B cell (primary cell): ENCODE measurements around the gene IL17RE. TPM values are rescaled to one million over a fixed set of nuclear protein-coding genes. Genes with fewer than 3 reads are reported as not detected.

Source experiments
- ATAC-seq: fragments of 200-7000 bp; cut with Tn5 transposase; one replicate; pipeline ENCODE4 v1.10.0; 2021; ENCODE audit warnings: low read depth, mild to moderate bottlenecking, moderate number of reproducible peaks, moderate library complexity
- CTCF ChIA-PET: fragments of 350-600 bp; sonication (Branson Sonifier 250); formaldehyde crosslinking; loops from one replicate; lab custom pipeline; 2021; ENCODE audit warnings: antibody characterized with exemption, inconsistent platforms; lab: Charles Lee
- POLR2A ChIA-PET: fragments of 350-600 bp; sonication (Branson Sonifier 250); formaldehyde crosslinking; loops from one replicate; lab custom pipeline; 2021; ENCODE audit warnings: antibody characterized with exemption; lab: Charles Lee
- DNase-seq: peaks from one replicate; pipeline ENCODE4 v3.0.0; 2013
- H2AFZ ChIP-seq: 2 replicates; pipeline ENCODE4 v1.6.1; 2012; ENCODE audit warnings: mild to moderate bottlenecking, low read depth, low read length; ENCODE audit not compliant: insufficient read depth, poor library complexity, severe bottlenecking
- H3K27ac ChIP-seq, 2 donors: 1 replicate in 1 of 2; 2 replicates in 1 of 2; pipeline ENCODE4 v1.5.1; 2012 to 2013; ENCODE audit warnings: low read length in 2 of 2, mild to moderate bottlenecking in 2 of 2, moderate library complexity in 1 of 2
- H3K27me3 ChIP-seq, 4 experiments: fragments of 200-600 bp in 1 of 4; sonication (generic) in 1 of 4; replicated peaks in 1 of 4; 1 replicate in 2 of 4; 2 replicates in 2 of 4; pipeline versions ENCODE4 v1.6.1 to v1.7.0; 2013 to 2016; ENCODE audit warnings: low read length in 3 of 4, mild to moderate bottlenecking in 2 of 4, mixed read lengths in 1 of 4, moderate library complexity in 1 of 4; ENCODE audit not compliant: insufficient read depth in 4 of 4, control insufficient read depth in 3 of 4; ENCODE audit errors: control extremely low read depth in 1 of 4
- H3K36me3 ChIP-seq, 2 experiments: replicated peaks in 1 of 2; 1 replicate in 1 of 2; 2 replicates in 1 of 2; pipeline versions ENCODE4 v1.6.1 to v1.7.1; 2013; ENCODE audit warnings: low read length in 1 of 2; ENCODE audit not compliant: insufficient read depth in 2 of 2, control insufficient read depth in 1 of 2; ENCODE audit errors: control extremely low read depth in 1 of 2, extremely low read depth in 1 of 2
- H3K4me1 ChIP-seq, 2 donors: fragments of 200-600 bp in 1 of 2; sonication (generic) in 1 of 2; 1 replicate in 1 of 2; 2 replicates in 1 of 2; pipeline versions ENCODE4 v1.5.1 to v1.6.1; 2013 to 2017; ENCODE audit warnings: low read length in 2 of 2; ENCODE audit not compliant: control insufficient read depth in 2 of 2, insufficient read depth in 2 of 2
- H3K4me2 ChIP-seq: replicated peaks from 2 replicates; pipeline ENCODE3; 2012; ENCODE audit warnings: mild to moderate bottlenecking, low read depth, low read length; ENCODE audit not compliant: poor library complexity, severe bottlenecking
- H3K4me3 ChIP-seq, 5 experiments: fragments of 200-600 bp in 1 of 5; sonication (generic) in 1 of 5; 1 replicate in 3 of 5; 2 replicates in 2 of 5; pipeline versions ENCODE4 v1.5.1 to v1.7.0; 2011 to 2016; ENCODE audit warnings: low read length in 4 of 5, mild to moderate bottlenecking in 4 of 5, low read depth in 2 of 5, control low read depth in 1 of 5, moderate library complexity in 1 of 5; ENCODE audit not compliant: insufficient read depth in 1 of 5; ENCODE audit errors: control extremely low read depth in 1 of 5, extremely low read depth in 1 of 5
- H3K79me2 ChIP-seq: fragments of 200-600 bp; sonication (generic); one replicate; pipeline ENCODE4 v1.6.0; 2016; ENCODE audit warnings: low read length; ENCODE audit not compliant: control insufficient read depth, insufficient read depth
- H3K9ac ChIP-seq: fragments of 200-600 bp; sonication (generic); 2 replicates; pipeline ENCODE4 v1.6.1; 2017; ENCODE audit warnings: mild to moderate bottlenecking, low read length, moderate library complexity
- H3K9me3 ChIP-seq, 3 donors: one replicate each; pipeline versions ENCODE4 v1.6.1 to v1.7.1; 2013; ENCODE audit warnings: low read length in 2 of 3; ENCODE audit not compliant: control insufficient read depth in 2 of 3, insufficient read depth in 1 of 3; ENCODE audit errors: control extremely low read depth in 1 of 3
- H4K20me1 ChIP-seq: 2 replicates; pipeline ENCODE4 v1.6.0; 2012; ENCODE audit warnings: mild to moderate bottlenecking, low read length; ENCODE audit not compliant: insufficient read depth, control insufficient read depth, poor library complexity, severe bottlenecking
- H3K27ac Mint-ChIP-seq: one replicate; pipeline ENCODE4 v1.8.0; 2021; ENCODE audit warnings: mixed read lengths
- H3K27me3 Mint-ChIP-seq: one replicate; pipeline ENCODE4 v1.8.0; 2021; ENCODE audit warnings: mixed read lengths
- H3K4me1 Mint-ChIP-seq: one replicate; pipeline ENCODE4 v1.8.0; 2021; ENCODE audit warnings: mixed read lengths
- H3K4me3 Mint-ChIP-seq: one replicate; pipeline ENCODE4 v1.8.0; 2021; ENCODE audit warnings: mixed read lengths
- H3K9me3 Mint-ChIP-seq: one replicate; pipeline ENCODE4 v1.8.0; 2022; ENCODE audit warnings: mixed read lengths; ENCODE audit not compliant: insufficient read depth
- EZH2 ChIP-seq: IDR thresholded peaks from 2 replicates; pipeline ENCODE4 v1.6.1; 2012; ENCODE audit warnings: borderline replicate concordance, low read depth, mild to moderate bottlenecking, moderate library complexity, low read length; ENCODE audit not compliant: insufficient read depth, poor library complexity, severe bottlenecking
- WGBS: methylation state at CpG from one replicate; pipeline ENCODE4 v1.1.5; 2013; ENCODE audit warnings: missing lambda C conversion rate; ENCODE audit not compliant: insufficient coverage; 5-methylcytosine and 5-hydroxymethylcytosine counted together
- intact Hi-C: fragments of 100-400 bp; cut with micrococcal nuclease; formaldehyde crosslinking; loops from one replicate; pipeline ENCODE4 v1.10.0; 2022
- polyA plus RNA-seq: library from polyadenylated mRNA; depleted of rRNA; stranded (reverse); fragments of >200 nt; gene quantifications from 2 replicates; pipeline ENCODE4 v1.2.3, GENCODE V29; 2012
- total RNA-seq, 2 donors: library from RNA; stranded (reverse); fragments of 120-200 nt in 1 of 2; gene quantifications; 1 replicate in 1 of 2; 2 replicates in 1 of 2; pipeline versions ENCODE4 v1.2.3 to v1.2.4, GENCODE V29; 2013 to 2022
- TF ChIP-seq, protein P1 (sequence below): fragments of 200-600 bp; IDR thresholded peaks from one replicate; pipeline ENCODE4 v1.8.0; 2022; ENCODE audit warnings: antibody characterized with exemption, mild to moderate bottlenecking

Gene IL17RE
- total and polyA plus RNA-seq, 2 donors (not counting 1 experiment from before 2014, with no cell fraction given) = 0.37 TPM; not detected in 1

DNA sequence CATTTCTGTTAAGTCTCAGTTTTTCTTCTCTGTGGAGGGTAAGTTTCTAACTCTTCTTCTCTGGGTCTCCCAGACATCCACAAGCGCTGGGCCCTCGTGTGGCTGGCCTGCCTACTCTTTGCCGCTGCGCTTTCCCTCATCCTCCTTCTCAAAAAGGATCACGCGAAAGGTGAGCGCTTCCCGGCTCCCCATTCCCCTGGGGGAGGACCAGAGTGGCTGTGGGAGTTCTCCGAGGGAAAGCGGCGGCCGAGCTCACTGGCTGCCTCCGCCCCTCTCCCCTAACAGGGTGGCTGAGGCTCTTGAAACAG is 29.8 kb downstream of the IL17RE start:
- Mint-ChIP-seq H3K27me3 (no peaks in the 10 kb centered on the region), H3K27ac (peak overlapping the region; percentile 98), H3K9me3 (no peaks in the 10 kb centered on the region), H3K4me1 (peaks cover 39% of the 10 kb centered on the region), H3K4me3 (peak overlapping the region; percentile 94)
- H3K4me3 ChIP-seq = peak overlapping the region in 4 of 5 experiments; percentile 54 to 95 (median 71)
- intact Hi-C loops = loop anchor here (2.0 to 5.0 kb wide), 8 partner anchors 90 to 430 kb away; partner anchors contain the start of genes BRPF1, MTMR14, RPUSD3 and SEC13
- POLR2A ChIA-PET = interaction anchor here (0.6 to 2.2 kb wide), 14 partner anchors 12 to 536 kb away, joined by 3 to 19 read pairs (median 7); partner anchors contain the start of genes ARPC4, EMC3, JAGN1 and OGG1
- CTCF ChIA-PET = interaction anchor here (0.7 to 6.0 kb wide), 26 partner anchors 9 to 806 kb away, joined by 3 to 47 read pairs (median 4); partner anchors contain the start of genes ARPC4, EMC3, JAGN1 and PRRT3
- TF ChIP-seq, protein P1, sequence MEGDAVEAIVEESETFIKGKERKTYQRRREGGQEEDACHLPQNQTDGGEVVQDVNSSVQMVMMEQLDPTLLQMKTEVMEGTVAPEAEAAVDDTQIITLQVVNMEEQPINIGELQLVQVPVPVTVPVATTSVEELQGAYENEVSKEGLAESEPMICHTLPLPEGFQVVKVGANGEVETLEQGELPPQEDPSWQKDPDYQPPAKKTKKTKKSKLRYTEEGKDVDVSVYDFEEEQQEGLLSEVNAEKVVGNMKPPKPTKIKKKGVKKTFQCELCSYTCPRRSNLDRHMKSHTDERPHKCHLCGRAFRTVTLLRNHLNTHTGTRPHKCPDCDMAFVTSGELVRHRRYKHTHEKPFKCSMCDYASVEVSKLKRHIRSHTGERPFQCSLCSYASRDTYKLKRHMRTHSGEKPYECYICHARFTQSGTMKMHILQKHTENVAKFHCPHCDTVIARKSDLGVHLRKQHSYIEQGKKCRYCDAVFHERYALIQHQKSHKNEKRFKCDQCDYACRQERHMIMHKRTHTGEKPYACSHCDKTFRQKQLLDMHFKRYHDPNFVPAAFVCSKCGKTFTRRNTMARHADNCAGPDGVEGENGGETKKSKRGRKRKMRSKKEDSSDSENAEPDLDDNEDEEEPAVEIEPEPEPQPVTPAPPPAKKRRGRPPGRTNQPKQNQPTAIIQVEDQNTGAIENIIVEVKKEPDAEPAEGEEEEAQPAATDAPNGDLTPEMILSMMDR = no peak
- DNase-seq (no peak), ATAC-seq (no peak)
- no peaks in the 10 kb centered on the region for H4K20me1 ChIP-seq
- H3K9ac ChIP-seq = peak overlapping the region; percentile 92
- no peaks in the 10 kb centered on the region for H3K9me3 ChIP-seq
- peak overlapping the region; percentile 95 for H2AFZ ChIP-seq
- H3K4me1 ChIP-seq = peaks cover 22 to 26% of the 10 kb centered on the region in 2 donors
- 4% methylated on average over 8 of the region's 13 CpGs for WGBS
- H3K27me3 ChIP-seq = no peaks in the 10 kb centered on the region
- peaks cover 24% of the 10 kb centered on the region for H3K79me2 ChIP-seq
- H3K36me3 ChIP-seq = peaks cover 0 to 17% of the 10 kb centered on the region in 2 experiments
- peak overlapping the region; percentile 82 to 94 for H3K27ac ChIP-seq
- H3K4me2 ChIP-seq = peak overlapping the region; percentile 92

DNA sequence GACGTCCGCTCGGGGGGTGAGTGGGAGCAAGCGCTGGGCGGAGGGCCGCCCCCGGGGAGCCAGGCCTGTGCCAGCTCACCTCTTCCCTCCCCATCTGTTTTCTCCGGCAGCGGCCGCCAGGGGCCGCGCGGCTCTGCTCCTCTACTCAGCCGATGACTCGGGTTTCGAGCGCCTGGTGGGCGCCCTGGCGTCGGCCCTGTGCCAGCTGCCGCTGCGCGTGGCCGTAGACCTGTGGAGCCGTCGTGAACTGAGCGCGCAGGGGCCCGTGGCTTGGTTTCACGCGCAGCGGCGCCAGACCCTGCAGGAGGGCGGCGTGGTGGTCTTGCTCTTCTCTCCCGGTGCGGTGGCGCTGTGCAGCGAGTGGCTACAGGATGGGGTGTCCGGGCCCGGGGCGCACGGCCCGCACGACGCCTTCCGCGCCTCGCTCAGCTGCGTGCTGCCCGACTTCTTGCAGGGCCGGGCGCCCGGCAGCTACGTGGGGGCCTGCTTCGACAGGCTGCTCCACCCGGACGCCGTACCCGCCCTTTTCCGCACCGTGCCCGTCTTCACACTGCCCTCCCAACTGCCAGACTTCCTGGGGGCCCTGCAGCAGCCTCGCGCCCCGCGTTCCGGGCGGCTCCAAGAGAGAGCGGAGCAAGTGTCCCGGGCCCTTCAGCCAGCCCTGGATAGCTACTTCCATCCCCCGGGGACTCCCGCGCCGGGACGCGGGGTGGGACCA is 30.4 kb downstream of the IL17RE start:
- Mint-ChIP-seq H3K27me3 (no peaks in the 10 kb centered on the region), H3K4me3 (peak overlapping the region; percentile 94), H3K27ac (peak overlapping the region; percentile 98), H3K9me3 (no peaks in the 10 kb centered on the region), H3K4me1 (peaks cover 39% of the 10 kb centered on the region)
- no peaks in the 10 kb centered on the region for H3K27me3 ChIP-seq
- peak overlapping the region; percentile 82 to 94 for H3K27ac ChIP-seq
- H3K9me3 ChIP-seq = no peaks in the 10 kb centered on the region
- DNase-seq (peak; percentile 93), ATAC-seq (peak; percentile 68)
- peak overlapping the region; percentile 92 for H3K4me2 ChIP-seq
- peak overlapping the region in 4 of 5 experiments; percentile 54 to 95 (median 71) for H3K4me3 ChIP-seq
- WGBS = under 1% methylated on average over 76 of the region's 77 CpGs
- peaks cover 27% of the 10 kb centered on the region for H3K79me2 ChIP-seq
- TF ChIP-seq EZH2 = no peak
- TF ChIP-seq, protein P1 = peak; percentile 85
- ChIA-PET POLR2A (interaction anchor here (0.6 to 2.2 kb wide), 17 partner anchors 12 to 537 kb away, joined by 3 to 19 read pairs (median 6); partner anchors contain the start of genes ARPC4, BRPF1, EMC3 and JAGN1), CTCF (interaction anchor here (0.6 to 6.0 kb wide), 29 partner anchors 9 to 806 kb away, joined by 3 to 47 read pairs (median 4); partner anchors contain the start of genes ARPC4, EMC3, JAGN1 and PRRT3)
- peaks cover 22 to 26% of the 10 kb centered on the region in 2 donors for H3K4me1 ChIP-seq
- peak overlapping the region; percentile 92 for H3K9ac ChIP-seq
- intact Hi-C loops = loop anchor here (1.0 to 5.0 kb wide), 13 partner anchors 13 to 431 kb away; partner anchors contain the start of genes ARPC4, BRK1, BRPF1 and JAGN1
- H4K20me1 ChIP-seq = no peaks in the 10 kb centered on the region
- peaks cover 0 to 22% of the 10 kb centered on the region in 2 experiments for H3K36me3 ChIP-seq
- H2AFZ ChIP-seq = peak overlapping the region; percentile 95
